GM21526 (cell line): Measurements from ENCODE around the gene KRTAP10-8.
"Not testable (repeated sequence)": the region's sequence is repeated elsewhere in the genome, so short reads cannot be mapped to it uniquely, and the experiment has no call there.

Experiments used
- ATAC-seq: cut with Tn5 transposase; IDR thresholded peaks from one replicate; pipeline ENCODE4 v1.9.1; 2021; ENCODE audit warnings: moderate library complexity; ENCODE audit not compliant: unreplicated experiment, low FRiP score

Gene KRTAP10-8

GRCh38 chr21:44615466-44615865, 3.6 kb downstream of the KRTAP10-8 start:
- ATAC-seq: no peak

- ATAC-seq: no peak
These were observed 4.2 kb downstream of the KRTAP10-8 start for GRCh38 chr21:44615911-44616590.

- ATAC-seq: no peak
These were observed 4.7 kb downstream of the KRTAP10-8 start for GRCh38 chr21:44616591-44616926.

GRCh38 chr21:44617071-44617501, 5.2 kb downstream of the KRTAP10-8 start:
- no peak for ATAC-seq

DNA sequence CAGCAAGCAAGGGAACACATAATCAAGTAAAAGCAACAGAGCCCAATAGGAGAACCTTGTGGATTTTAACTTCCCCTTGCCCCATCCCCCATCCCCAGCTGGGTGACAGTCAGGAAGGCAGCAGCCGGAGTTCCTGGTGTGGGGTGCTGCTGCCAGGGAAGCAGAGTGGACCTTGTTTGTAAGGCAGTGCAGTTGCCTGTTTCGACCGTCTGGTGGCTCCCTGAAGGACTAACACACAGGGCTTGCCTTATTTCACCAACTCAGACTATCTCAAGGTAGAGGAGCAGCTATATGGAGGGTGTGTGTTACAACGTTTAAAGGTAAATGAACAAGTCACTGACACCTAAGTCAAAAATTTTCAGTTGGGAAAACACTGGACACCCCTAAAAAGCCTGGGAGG, 6.6 kb downstream of the KRTAP10-8 start:
- ATAC-seq: no peak

- no peak for ATAC-seq
These were observed 7.0 kb downstream of the KRTAP10-8 start for GRCh38 chr21:44618909-44619308.

DNA sequence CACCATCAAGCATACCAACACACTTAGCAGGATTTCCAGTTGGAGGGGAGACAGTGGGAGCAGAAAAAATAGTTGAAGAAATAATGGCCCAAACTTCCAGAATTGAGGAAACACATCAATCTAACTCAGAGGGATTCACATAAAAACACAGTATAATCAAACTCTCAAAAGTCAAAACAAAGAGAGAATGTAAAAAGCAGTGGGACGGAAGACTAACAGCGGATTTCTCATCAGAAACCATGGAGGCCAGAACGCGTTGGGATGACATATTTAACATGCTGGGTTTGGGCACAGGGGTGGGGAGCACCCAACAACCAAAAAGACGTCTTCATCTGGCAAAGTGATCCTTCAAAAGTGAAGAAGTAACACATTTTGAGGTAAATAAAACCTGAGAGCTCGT, 8.0 kb downstream of the KRTAP10-8 start:
- ATAC-seq: no peak

- ATAC-seq: no peak
These were observed 11.7 kb downstream of the KRTAP10-8 start for GRCh38 chr21:44623575-44623974.

DNA sequence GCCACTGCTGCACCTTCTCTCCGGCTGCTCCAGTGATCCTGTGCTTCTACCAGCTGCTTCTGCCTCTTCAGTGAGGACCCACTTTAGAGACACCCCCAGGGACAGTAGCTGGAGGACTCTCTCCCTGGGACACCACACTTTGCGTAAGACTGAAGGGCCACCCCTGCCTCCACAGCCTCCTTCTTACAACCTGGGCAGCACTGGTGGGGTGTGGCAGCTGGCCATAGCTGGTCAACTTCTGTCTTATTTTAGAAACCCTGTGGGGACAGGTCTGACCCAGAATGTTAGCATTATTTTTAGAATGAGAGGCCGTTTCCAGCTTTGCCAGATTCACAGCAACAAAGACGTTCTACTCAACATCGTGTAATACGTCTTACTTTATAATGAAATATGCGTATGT, 13.9 kb downstream of the KRTAP10-8 start:
- no peak for ATAC-seq

DNA sequence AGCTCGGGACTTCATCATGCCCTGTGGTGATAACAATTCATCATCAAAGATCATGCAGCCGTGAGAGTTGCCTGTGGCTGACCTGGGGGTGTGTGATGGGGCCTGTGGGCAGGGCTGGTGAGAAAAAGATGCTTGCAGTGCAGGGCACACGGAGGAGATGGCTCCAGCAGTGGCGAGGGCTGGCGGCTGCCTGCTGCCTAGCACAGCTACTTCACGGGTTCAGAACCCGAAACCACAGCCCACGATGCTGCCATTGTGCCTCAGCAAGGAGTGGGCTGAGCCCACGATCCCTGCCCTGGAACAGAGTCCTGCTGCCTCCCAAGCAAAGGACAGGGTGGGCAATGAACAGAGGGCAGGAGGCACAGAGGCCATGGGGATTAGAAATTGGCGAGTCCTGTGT, 14.4 kb downstream of the KRTAP10-8 start:
- no peak for ATAC-seq

GRCh38 chr21:44626673-44627143, 14.8 kb downstream of the KRTAP10-8 start, which contains the start of gene KRTAP10-9:
KRTAP10-9 (plus strand) TSS chr21:44627093; CDS start chr21:44627172, 79 bp downstream.
- ATAC-seq: no peak

GRCh38 chr21:44627181-44627822, 15.4 kb downstream of the KRTAP10-8 start:
- not testable (repeated sequence) for ATAC-seq

- ATAC-seq: not testable (repeated sequence)
These were observed 16.0 kb downstream of the KRTAP10-8 start for GRCh38 chr21:44627831-44628233.

DNA sequence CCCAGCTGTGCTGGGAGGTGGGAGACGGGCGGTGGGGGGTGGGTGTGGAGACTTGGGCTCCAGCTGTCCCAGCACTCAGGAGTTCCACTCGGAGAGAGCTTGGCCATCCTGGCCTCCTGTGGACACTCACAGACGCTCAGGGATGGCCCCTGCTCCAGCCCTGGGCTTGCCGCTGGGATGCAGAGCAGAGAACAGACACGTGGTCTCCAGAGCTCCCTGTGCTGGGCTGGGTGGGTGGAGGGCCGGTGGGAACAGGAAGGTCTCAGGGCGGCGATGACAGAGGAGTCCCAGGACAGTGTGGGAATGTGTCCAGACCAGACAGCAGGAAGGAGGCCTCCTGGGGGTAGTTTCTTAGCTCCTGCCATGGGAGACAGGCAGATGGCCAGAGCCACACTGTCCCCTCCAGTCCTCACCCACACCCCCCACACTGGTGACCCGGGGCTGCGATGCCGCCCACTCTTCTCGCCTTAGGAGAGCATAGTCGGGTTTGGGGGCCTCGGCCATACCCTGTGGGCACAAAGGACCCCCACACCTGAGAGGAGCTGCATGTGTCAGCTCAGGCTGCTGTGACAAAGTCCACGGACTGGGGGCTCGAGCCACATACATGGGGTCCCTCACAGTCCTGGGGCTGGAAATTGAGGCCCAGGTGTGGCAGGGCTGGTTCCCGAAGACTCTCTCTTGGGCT, 17.0 kb downstream of the KRTAP10-8 start:
- ATAC-seq: no peak

- ATAC-seq: no peak
These were observed 18.6 kb downstream of the KRTAP10-8 start for GRCh38 chr21:44630440-44630839.

GRCh38 chr21:44632067-44632466, 20.2 kb downstream of the KRTAP10-8 start:
- no peak for ATAC-seq

- no peak for ATAC-seq
These were observed 24.5 kb downstream of the KRTAP10-8 start for GRCh38 chr21:44636209-44637017.

- no peak for ATAC-seq
These were observed 25.4 kb downstream of the KRTAP10-8 start, which contains the start of gene KRTAP10-10 for GRCh38 chr21:44637018-44637850. KRTAP10-10 (plus strand) TSS chr21:44637356; CDS start chr21:44637418, 62 bp downstream.

GRCh38 chr21:44637851-44638348, 26.0 kb downstream of the KRTAP10-8 start:
- not testable (repeated sequence) for ATAC-seq
